AG09319 (cell line): ENCODE data around the gene FDXR.

Experiments used
- DNase-seq: peaks from one replicate; pipeline ENCODE4 v3.0.0-alpha.2; 2010; ENCODE audit warnings: low read depth; ENCODE audit errors: extremely low read depth
- TF ChIP-seq, protein P1 (sequence below): IDR thresholded peaks from 2 replicates; pipeline ENCODE4 v1.5.1; 2011; ENCODE audit warnings: low read depth, mild to moderate bottlenecking, inconsistent platforms, low read length, moderate library complexity

Gene FDXR

DNA sequence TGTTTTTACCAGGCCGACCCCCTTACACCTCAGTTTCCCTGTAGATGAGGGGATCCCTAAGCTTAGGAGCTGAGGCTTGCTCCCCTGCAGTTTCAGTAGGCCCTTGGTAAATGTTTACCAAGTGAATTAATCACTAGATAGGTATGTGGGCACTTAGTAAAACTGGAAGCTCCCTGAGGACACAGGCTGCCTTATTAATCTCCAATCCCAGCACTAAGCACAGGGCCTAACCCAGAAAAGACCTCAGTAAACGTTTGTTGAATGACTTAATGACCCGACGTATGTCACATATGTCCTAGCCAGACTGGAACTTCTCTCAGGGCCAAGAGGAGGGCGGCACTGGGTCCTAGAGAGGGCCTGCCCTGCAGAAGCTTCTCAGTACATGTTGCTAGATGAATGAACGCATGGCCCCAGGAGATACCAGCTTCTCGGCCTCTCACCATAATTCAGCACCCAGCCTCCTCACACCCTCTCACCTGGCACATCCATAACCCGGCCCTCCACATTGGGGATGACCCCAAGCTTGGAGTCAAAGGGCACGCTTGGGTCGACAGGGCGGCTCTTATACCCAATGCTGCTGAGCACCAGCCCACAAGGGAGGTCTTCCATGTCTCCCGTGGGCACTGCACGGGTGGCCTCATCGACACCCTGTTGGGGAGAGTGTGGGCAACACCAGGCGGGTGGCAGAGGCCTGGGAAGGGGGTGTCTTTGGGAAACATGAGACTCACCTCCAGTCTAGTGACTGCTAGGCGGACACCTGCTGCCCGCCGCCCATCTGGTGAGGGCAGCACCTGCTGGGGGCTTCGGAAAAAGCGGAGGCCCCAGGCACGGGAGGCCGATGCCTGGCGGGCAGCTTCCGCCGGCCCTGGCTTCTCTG is 9.1 kb downstream of the FDXR start:
- DNase-seq = no peak
- TF ChIP-seq, protein P1, sequence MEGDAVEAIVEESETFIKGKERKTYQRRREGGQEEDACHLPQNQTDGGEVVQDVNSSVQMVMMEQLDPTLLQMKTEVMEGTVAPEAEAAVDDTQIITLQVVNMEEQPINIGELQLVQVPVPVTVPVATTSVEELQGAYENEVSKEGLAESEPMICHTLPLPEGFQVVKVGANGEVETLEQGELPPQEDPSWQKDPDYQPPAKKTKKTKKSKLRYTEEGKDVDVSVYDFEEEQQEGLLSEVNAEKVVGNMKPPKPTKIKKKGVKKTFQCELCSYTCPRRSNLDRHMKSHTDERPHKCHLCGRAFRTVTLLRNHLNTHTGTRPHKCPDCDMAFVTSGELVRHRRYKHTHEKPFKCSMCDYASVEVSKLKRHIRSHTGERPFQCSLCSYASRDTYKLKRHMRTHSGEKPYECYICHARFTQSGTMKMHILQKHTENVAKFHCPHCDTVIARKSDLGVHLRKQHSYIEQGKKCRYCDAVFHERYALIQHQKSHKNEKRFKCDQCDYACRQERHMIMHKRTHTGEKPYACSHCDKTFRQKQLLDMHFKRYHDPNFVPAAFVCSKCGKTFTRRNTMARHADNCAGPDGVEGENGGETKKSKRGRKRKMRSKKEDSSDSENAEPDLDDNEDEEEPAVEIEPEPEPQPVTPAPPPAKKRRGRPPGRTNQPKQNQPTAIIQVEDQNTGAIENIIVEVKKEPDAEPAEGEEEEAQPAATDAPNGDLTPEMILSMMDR = no peak

DNA sequence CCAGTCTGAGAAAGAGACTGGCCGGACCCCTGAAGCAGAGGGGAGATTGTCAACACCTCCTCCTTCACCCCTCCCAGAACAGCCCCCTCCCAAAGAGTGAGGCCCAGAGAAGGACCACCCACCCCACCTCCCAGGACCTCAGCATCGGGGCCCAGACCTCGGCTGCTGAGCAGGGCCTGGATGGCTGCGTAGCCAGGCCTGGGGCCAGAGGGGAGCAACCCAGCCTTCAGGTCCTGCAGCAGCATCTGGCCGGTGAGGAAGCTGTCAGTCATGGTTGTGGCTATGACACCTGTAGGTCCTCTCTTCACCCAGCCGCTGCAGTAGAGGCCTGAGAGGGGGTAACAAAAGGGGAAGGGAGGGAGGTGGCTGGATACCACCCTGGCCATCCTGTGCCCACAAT is 9.9 kb downstream of the FDXR start:
- TF ChIP-seq, protein P1 = no peak
- no peak for DNase-seq

GRCh38 chr17:74862108-74862901 is 10.5 kb downstream of the FDXR start:
- TF ChIP-seq, protein P1 = peak; percentile 67
- peak; percentile 7 for DNase-seq

GRCh38 chr17:74861662-74862107 is 11.1 kb downstream of the FDXR start:
- DNase-seq = no peak

DNA sequence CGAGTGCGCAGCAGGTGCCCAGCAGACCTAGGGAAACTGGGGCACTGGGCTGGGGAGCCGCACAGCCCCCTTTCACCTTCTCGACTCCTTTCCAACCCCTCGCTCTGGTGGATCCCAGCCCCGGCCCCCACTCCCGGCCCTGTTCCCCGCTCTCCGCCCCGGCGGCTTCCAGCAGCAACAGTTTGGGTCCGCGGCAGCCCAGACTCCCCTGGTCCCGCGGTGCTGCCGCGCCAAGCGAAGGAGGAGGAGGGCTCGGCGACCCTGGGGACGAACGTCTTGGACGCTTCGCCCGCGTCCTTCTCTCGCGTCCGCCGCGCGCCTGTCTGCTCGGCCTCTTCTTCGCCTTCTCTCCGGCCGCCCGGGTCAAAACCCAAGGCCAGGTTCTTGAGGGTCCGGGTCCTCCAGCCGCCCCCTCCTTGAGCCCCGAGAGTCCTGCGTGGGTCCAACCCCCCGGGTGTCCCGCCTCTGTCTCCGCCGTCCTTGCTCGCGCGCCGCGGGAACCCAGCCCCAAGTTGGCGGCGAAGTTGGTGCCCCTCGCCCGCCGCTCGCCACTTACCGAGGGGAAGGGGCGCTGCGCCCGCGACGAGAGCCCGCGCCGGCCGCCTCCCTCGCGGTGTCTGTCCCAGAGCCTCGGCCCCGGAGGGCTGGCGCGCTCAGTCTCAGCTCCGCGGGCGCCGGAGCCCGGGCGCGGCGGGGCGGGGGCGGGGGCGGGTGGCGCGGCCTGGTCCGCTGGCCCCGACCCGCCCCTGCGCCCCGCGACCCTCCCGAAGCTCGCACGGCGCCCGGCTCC is 11.7 kb downstream of the FDXR start:
- TF ChIP-seq, protein P1 = no peak
- no peak for DNase-seq

More at GRCh38 chr17:74861662-74862107, 11.1 kb downstream of the FDXR start:
- TF ChIP-seq, protein P1 = no peak

- DNase-seq = no peak
- TF ChIP-seq, protein P1 = no peak
Observed at GRCh38 chr17:74860229-74860871, 12.4 kb downstream of the FDXR start.
